NCI-H524 treated with DMSO at 0.1 percent for 48 hours (cell line): ENCODE measurements around the gene HEATR5B.
"Not testable (repeated sequence)": the region's sequence is repeated elsewhere in the genome, so short reads cannot be mapped to it uniquely, and the experiment has no call there.

ENCODE experiments used
- DNase-seq: peaks from one replicate; lab custom pipeline; 2025; lab: John Stamatoyannopoulos, UW

Gene HEATR5B

GRCh38 chr2:37061776-37062175 is 22.4 kb downstream of the HEATR5B start:
- DNase-seq = no peak

- DNase-seq = no peak
These were observed 23.0 kb downstream of the HEATR5B start for GRCh38 chr2:37061013-37061711.

GRCh38 chr2:37060446-37060845 is 23.7 kb downstream of the HEATR5B start:
- DNase-seq = no peak

GRCh38 chr2:37059841-37060240 is 24.3 kb downstream of the HEATR5B start:
- no peak for DNase-seq

GRCh38 chr2:37052600-37053332 is 31.4 kb downstream of the HEATR5B start:
- no peak for DNase-seq

- DNase-seq = no peak
These were observed 44.6 kb downstream of the HEATR5B start for GRCh38 chr2:37039580-37039979.

- DNase-seq = no peak
These were observed 46.4 kb downstream of the HEATR5B start for GRCh38 chr2:37037771-37038170.

GRCh38 chr2:37029758-37030157 is 54.4 kb downstream of the HEATR5B start:
- DNase-seq = no peak

GRCh38 chr2:37026050-37026449 is 58.1 kb downstream of the HEATR5B start:
- no peak for DNase-seq

- no peak for DNase-seq
These were observed 63.0 kb downstream of the HEATR5B start for GRCh38 chr2:37020887-37021796.

GRCh38 chr2:37020212-37020886 is 63.8 kb downstream of the HEATR5B start:
- DNase-seq = no peak

- DNase-seq = no peak
These were observed 70.9 kb downstream of the HEATR5B start for GRCh38 chr2:37013315-37013641.

GRCh38 chr2:37011130-37011529 is 73.0 kb downstream of the HEATR5B start:
- no peak for DNase-seq

GRCh38 chr2:37005118-37005868 is 78.9 kb downstream of the HEATR5B start:
- DNase-seq = no peak

- no peak for DNase-seq
These were observed 83.1 kb downstream of the HEATR5B start for GRCh38 chr2:37000988-37001556.

GRCh38 chr2:37000318-37000717 is 83.9 kb downstream of the HEATR5B start:
- DNase-seq = no peak

- DNase-seq = not testable (repeated sequence)
These were observed 84.8 kb downstream of the HEATR5B start for GRCh38 chr2:36999416-36999815.

GRCh38 chr2:36993841-36994620 is 90.1 kb downstream of the HEATR5B start:
- DNase-seq = no peak

- no peak for DNase-seq
These were observed 96.2 kb downstream of the HEATR5B start for GRCh38 chr2:36988008-36988407.

- no peak for DNase-seq
These were observed 101.7 kb downstream of the HEATR5B start for GRCh38 chr2:36982467-36982866.
